HCT116 (cell line): ENCODE data around the gene RGS7. TPM values are rescaled to one million over a fixed set of nuclear protein-coding genes. Genes with fewer than 3 reads are reported as not detected.

ENCODE experiments used
- ATAC-seq: fragments of 200-7000 bp; cut with Tn5 transposase; 2 replicates; pipeline ENCODE4 v1.9.1; 2020; ENCODE audit warnings: mild to moderate bottlenecking, moderate library complexity
- BruUV-seq: library from RNA; stranded (reverse); fragments of 400-500 nt; replicated peaks from 2 replicates; lab custom pipeline; 2021; lab: Mats Ljungman, UMichigan
- CTCF ChIA-PET: fragments of 300-600 bp; sonication (Branson Sonifier 250); formaldehyde crosslinking; loops from one replicate; lab custom pipeline; 2021; ENCODE audit warnings: antibody characterized with exemption; lab: Charles Lee
- POLR2A ChIA-PET: fragments of 300-600, 350-600 bp; sonication (Branson Sonifier 250); formaldehyde crosslinking; loops from one replicate; lab custom pipeline; 2021; ENCODE audit warnings: antibody characterized with exemption; lab: Charles Lee
- RAD21 ChIA-PET, 2 experiments: fragments of 300-600 bp; sonication (Branson Sonifier 250); formaldehyde crosslinking; loops; one replicate each; lab custom pipeline; 2023; ENCODE audit warnings: low total read pairs in 2 of 2; ENCODE audit not compliant: uncharacterized antibody in 2 of 2, unreplicated experiment in 2 of 2, low non-redundant PET in 1 of 2; lab: Charles Lee
- DNase-seq: peaks from one replicate; pipeline ENCODE4 v3.0.0-alpha.2; 2010; ENCODE audit warnings: low read depth, low spot score
- H2AFZ ChIP-seq: fragments of 200-600 bp; shearing (Covaris generic), sonication (generic); 2 replicates; pipeline ENCODE4 v1.6.1; 2017; ENCODE audit warnings: low read depth, mixed run types, mixed read lengths, antibody characterized with exemption, low read length; ENCODE audit not compliant: poor library complexity, severe bottlenecking
- H3K27ac ChIP-seq: 2 replicates; pipeline ENCODE4 v1.5.1; 2012; ENCODE audit warnings: low read depth, low read length
- H3K27me3 ChIP-seq: fragments of 200-600 bp; sonication (generic); 2 replicates; pipeline ENCODE4 v1.6.1; 2016; ENCODE audit warnings: mixed run types, low read length, mixed read lengths; ENCODE audit not compliant: insufficient read depth
- H3K36me3 ChIP-seq, 2 experiments: fragments of 200-500 bp in 1 of 2; fragments of 200-600 bp in 1 of 2; sonication (Bioruptor generic) in 1 of 2; sonication (generic) in 1 of 2; 2 replicates each; pipeline versions ENCODE4 v1.5.1 to v1.6.1; 2014 to 2016; ENCODE audit warnings: low read length in 2 of 2, inconsistent platforms in 1 of 2, mixed read lengths in 1 of 2, mixed run types in 1 of 2; ENCODE audit not compliant: insufficient read depth in 2 of 2, control insufficient read depth in 1 of 2
- H3K4me1 ChIP-seq, 2 experiments: fragments of 200-600 bp in 1 of 2; sonication (generic) in 1 of 2; 2 replicates each; pipeline versions ENCODE4 v1.5.1 to v1.6.1; 2012 to 2017; ENCODE audit warnings: low read length in 2 of 2, inconsistent platforms in 1 of 2, mild to moderate bottlenecking in 1 of 2, mixed read lengths in 1 of 2, mixed run types in 1 of 2, moderate library complexity in 1 of 2; ENCODE audit not compliant: insufficient read depth in 2 of 2, control insufficient read depth in 1 of 2
- H3K4me2 ChIP-seq: fragments of 200-600 bp; sonication (generic); 2 replicates; pipeline ENCODE4 v1.6.1; 2017; ENCODE audit warnings: mixed run types, low read length, mixed read lengths
- H3K4me3 ChIP-seq, 2 experiments: fragments of 200-600 bp in 1 of 2; sonication (generic) in 1 of 2; replicated peaks in 1 of 2; 2 replicates each; pipeline ENCODE4 v1.5.1; 2011 to 2016; ENCODE audit warnings: low read length in 2 of 2, control low read depth in 1 of 2, low read depth in 1 of 2, mild to moderate bottlenecking in 1 of 2, mixed read lengths in 1 of 2, mixed run types in 1 of 2
- H3K79me2 ChIP-seq: fragments of 200-600 bp; sonication (generic); 2 replicates; pipeline ENCODE4 v1.6.1; 2017; ENCODE audit warnings: mild to moderate bottlenecking, mixed run types, low read length, moderate library complexity, mixed read lengths; ENCODE audit not compliant: insufficient read depth
- H3K9ac ChIP-seq: fragments of 200-600 bp; sonication (generic); 2 replicates; pipeline ENCODE4 v1.6.1; 2016; ENCODE audit warnings: low read length, mixed read lengths
- H3K9me2 ChIP-seq: fragments of 200-600 bp; sonication (generic), shearing (Covaris generic); 2 replicates; pipeline ENCODE4 v1.6.1; 2017; ENCODE audit warnings: mixed run types, mild to moderate bottlenecking, moderate library complexity; ENCODE audit not compliant: insufficient read depth
- H3K9me3 ChIP-seq, 2 experiments: fragments of 200-500 bp in 1 of 2; fragments of 200-600 bp in 1 of 2; sonication (Bioruptor generic) in 1 of 2; sonication (generic) in 1 of 2; 2 replicates each; pipeline ENCODE4 v1.6.1; 2014 to 2017; ENCODE audit warnings: low read length in 2 of 2, mixed read lengths in 2 of 2, inconsistent platforms in 1 of 2, low read depth in 1 of 2, mild to moderate bottlenecking in 1 of 2, mixed run types in 1 of 2, moderate library complexity in 1 of 2; ENCODE audit not compliant: control insufficient read depth in 1 of 2, insufficient read depth in 1 of 2
- H4K20me1 ChIP-seq: fragments of 200-600 bp; sonication (generic), shearing (Covaris generic); 2 replicates; pipeline ENCODE4 v1.6.1; 2017; ENCODE audit warnings: mixed run types, mild to moderate bottlenecking, moderate library complexity; ENCODE audit not compliant: insufficient read depth
- CBX3 ChIP-seq: IDR thresholded peaks from 2 replicates; pipeline ENCODE4 v1.6.1; 2012; ENCODE audit warnings: low read depth
- CEBPB ChIP-seq: IDR thresholded peaks from 2 replicates; pipeline ENCODE4 v1.6.1; 2012; ENCODE audit warnings: low read depth
- EGR1 ChIP-seq: IDR thresholded peaks from 2 replicates; pipeline ENCODE4 v1.6.1; 2012; ENCODE audit warnings: low read depth
- ELF1 ChIP-seq: IDR thresholded peaks from 2 replicates; pipeline ENCODE4 v1.6.1; 2012; ENCODE audit warnings: low read depth, borderline replicate concordance
- EZH2 ChIP-seq: fragments of 200-600 bp; sonication (generic); IDR thresholded peaks from 2 replicates; pipeline ENCODE4 v1.6.1; 2017; ENCODE audit warnings: antibody characterized with exemption, mixed run types
- EZH2phosphoT487 ChIP-seq: fragments of 200-600 bp; IDR thresholded peaks from 2 replicates; pipeline ENCODE4 v1.6.1; 2018; ENCODE audit warnings: antibody characterized with exemption, borderline replicate concordance
- JUND ChIP-seq: IDR thresholded peaks from 2 replicates; pipeline ENCODE4 v1.6.1; 2012
- MAX ChIP-seq: IDR thresholded peaks from 2 replicates; pipeline ENCODE4 v1.6.1; 2012
- POLR2AphosphoS5 ChIP-seq: IDR thresholded peaks from 2 replicates; pipeline ENCODE4 v1.6.1; 2011; ENCODE audit warnings: mild to moderate bottlenecking, low read depth, low read length, moderate library complexity
- RAD21 ChIP-seq: IDR thresholded peaks from 2 replicates; pipeline ENCODE4 v1.6.1; 2012; ENCODE audit warnings: low read depth, mild to moderate bottlenecking
- REST ChIP-seq: IDR thresholded peaks from 2 replicates; pipeline ENCODE4 v1.6.1; 2012; ENCODE audit warnings: low read depth
- SIN3A ChIP-seq: IDR thresholded peaks from 2 replicates; pipeline ENCODE4 v1.6.1; 2012; ENCODE audit warnings: low read depth
- SP1 ChIP-seq: IDR thresholded peaks from 2 replicates; pipeline ENCODE4 v1.6.1; 2012; ENCODE audit warnings: low read depth
- SRF ChIP-seq: IDR thresholded peaks from 2 replicates; pipeline ENCODE4 v1.6.1; 2012; ENCODE audit warnings: low read depth
- TCF7L2 ChIP-seq: IDR thresholded peaks from 2 replicates; pipeline ENCODE4 v1.7.0; 2011; ENCODE audit warnings: borderline replicate concordance, inconsistent platforms; ENCODE audit not compliant: insufficient read depth, insufficient read length; ENCODE audit errors: extremely low read depth
- YY1 ChIP-seq: IDR thresholded peaks from 2 replicates; pipeline ENCODE4 v1.6.1; 2011; ENCODE audit warnings: low read length, low read depth, moderate library complexity, mild to moderate bottlenecking; ENCODE audit not compliant: insufficient replicate concordance; ENCODE audit errors: extremely low read depth
- ZBTB33 ChIP-seq: IDR thresholded peaks from 2 replicates; pipeline ENCODE4 v1.6.1; 2011; ENCODE audit warnings: mild to moderate bottlenecking, low read length, moderate library complexity; ENCODE audit not compliant: insufficient replicate concordance; ENCODE audit errors: extremely low read depth
- ZNF274 ChIP-seq: fragments of 200-500 bp; sonication (Bioruptor generic); IDR thresholded peaks from 2 replicates; pipeline ENCODE4 v1.6.1; 2014; ENCODE audit warnings: mild to moderate bottlenecking, low read depth, low read length, inconsistent platforms
- intact Hi-C: fragments of 100-400 bp; cut with micrococcal nuclease; formaldehyde crosslinking; loops from 2 replicates; pipeline ENCODE4 v1.10.0; 2022
- total RNA-seq: library from RNA; stranded (reverse); gene quantifications from one replicate; pipeline ENCODE4 v1.2.1, GENCODE V29; 2021; ENCODE audit not compliant: unreplicated experiment
- TF ChIP-seq, protein P1 (sequence below), 3 experiments: fragments of 200-600 bp in 1 of 3; sonication (generic) in 1 of 3; IDR thresholded peaks in 2 of 3; conservative IDR thresholded peaks in 1 of 3; 2 replicates each; pipeline ENCODE4 v1.5.1; 2012 to 2017; ENCODE audit warnings: low read depth in 2 of 3, low read length in 2 of 3, antibody characterized with exemption in 1 of 3, borderline replicate concordance in 1 of 3, control low read depth in 1 of 3, mild to moderate bottlenecking in 1 of 3, mixed read lengths in 1 of 3, mixed run types in 1 of 3, moderate library complexity in 1 of 3; ENCODE audit not compliant: insufficient read depth in 1 of 3
- TF ChIP-seq, protein P2 (sequence below): IDR thresholded peaks from 2 replicates; pipeline ENCODE4 v1.6.1; 2012

Gene RGS7
- total RNA-seq, 1 experiment from 2014 or later: not detected

DNA sequence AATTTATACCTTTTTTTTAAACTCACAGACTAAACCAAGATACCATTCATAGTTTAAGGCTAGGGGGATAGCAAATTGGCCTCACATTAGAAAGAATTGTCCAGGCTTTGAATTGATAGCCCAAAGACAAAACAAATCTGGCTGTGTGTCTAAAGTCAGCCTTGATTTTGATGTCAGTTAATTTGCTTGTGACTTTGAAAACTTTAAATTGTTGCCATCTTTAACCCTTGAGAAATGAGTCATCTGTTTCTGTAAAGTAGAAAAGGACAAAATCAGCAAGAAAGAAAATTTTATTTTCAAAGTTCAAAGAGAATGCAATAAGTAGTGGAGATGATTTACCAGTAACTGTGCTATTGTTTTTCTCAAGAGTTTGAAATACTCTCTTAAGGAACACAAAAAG, 184.5 kb downstream of the RGS7 start:
- Histone ChIP-seq H3K79me2 (no peaks in the 10 kb centered on the region), H3K4me1 (no peaks in the 10 kb centered on the region), H3K9me2 (no peaks in the 10 kb centered on the region), H3K36me3 (no peaks in the 10 kb centered on the region), H3K9ac (no peak overlapping the region), H3K9me3 (no peaks in the 10 kb centered on the region; a peak in 2 of 4 replicates), H3K27ac (no peak overlapping the region), H3K4me3 (no peak overlapping the region), H3K4me2 (no peak overlapping the region), H2AFZ (no peak overlapping the region), H3K27me3 (no peaks in the 10 kb centered on the region), H4K20me1 (no peaks in the 10 kb centered on the region)
- CTCF ChIA-PET: no interaction called here
- TF ChIP-seq ELF1 (no peak), CBX3 (no peak), EGR1 (no peak), EZH2 (no peak), CEBPB (no peak), ZNF274 (no peak), POLR2AphosphoS5 (no peak), SIN3A (no peak), MAX (no peak), JUND (no peak), TCF7L2 (no peak), EZH2phosphoT487 (no peak), SRF (no peak), ZBTB33 (no peak), SP1 (no peak), YY1 (no peak), RAD21 (no peak), REST (no peak)
- TF ChIP-seq, protein P1, sequence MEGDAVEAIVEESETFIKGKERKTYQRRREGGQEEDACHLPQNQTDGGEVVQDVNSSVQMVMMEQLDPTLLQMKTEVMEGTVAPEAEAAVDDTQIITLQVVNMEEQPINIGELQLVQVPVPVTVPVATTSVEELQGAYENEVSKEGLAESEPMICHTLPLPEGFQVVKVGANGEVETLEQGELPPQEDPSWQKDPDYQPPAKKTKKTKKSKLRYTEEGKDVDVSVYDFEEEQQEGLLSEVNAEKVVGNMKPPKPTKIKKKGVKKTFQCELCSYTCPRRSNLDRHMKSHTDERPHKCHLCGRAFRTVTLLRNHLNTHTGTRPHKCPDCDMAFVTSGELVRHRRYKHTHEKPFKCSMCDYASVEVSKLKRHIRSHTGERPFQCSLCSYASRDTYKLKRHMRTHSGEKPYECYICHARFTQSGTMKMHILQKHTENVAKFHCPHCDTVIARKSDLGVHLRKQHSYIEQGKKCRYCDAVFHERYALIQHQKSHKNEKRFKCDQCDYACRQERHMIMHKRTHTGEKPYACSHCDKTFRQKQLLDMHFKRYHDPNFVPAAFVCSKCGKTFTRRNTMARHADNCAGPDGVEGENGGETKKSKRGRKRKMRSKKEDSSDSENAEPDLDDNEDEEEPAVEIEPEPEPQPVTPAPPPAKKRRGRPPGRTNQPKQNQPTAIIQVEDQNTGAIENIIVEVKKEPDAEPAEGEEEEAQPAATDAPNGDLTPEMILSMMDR (IDR thresholded peaks at IDR 0.05 in 2 of 3, conservative IDR thresholded peaks at IDR 0.05 in 1 of 3; ENCODE audit: borderline replicate concordance in 1 of 3, insufficient read depth in 1 of 3, low read depth in 2 of 3, low read length in 2 of 3): no peak
- TF ChIP-seq, protein P2, sequence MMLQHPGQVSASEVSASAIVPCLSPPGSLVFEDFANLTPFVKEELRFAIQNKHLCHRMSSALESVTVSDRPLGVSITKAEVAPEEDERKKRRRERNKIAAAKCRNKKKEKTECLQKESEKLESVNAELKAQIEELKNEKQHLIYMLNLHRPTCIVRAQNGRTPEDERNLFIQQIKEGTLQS: no peak
- DNase-seq (no peak), ATAC-seq (no peak)
- RAD21 ChIA-PET: no interaction called here
- intact Hi-C loops: no loop called here
- no TSS peak for BruUV-seq
- POLR2A ChIA-PET: no interaction called here
